ENCODE measurements around the gene SPG7.

The SPG7 gene

GRCh38 chr16:89511374-89511773, 3.2 kb downstream of the SPG7 start:
- DNase-seq (ENCODE audit: low spot score), result no peak

DNA sequence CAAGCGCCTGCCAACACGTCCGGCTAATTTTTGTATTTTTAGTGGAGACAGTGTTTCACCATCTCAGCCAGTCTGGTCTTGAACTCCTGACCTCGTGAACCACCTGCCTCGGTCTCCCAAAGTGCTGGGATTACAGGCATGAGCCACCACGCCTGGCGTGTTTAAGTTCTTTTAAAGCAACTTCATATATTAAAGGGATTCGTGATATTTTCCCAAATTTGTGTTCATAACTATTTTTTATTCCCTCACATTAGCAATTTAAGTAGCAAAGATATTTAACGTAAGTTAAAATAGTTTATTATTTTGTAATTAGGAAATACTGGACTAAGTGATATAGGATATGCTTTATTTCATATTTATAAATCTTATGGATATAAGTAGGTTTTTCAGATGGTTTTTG, 4.2 kb downstream of the SPG7 start:
- no peak for DNase-seq (ENCODE audit: low spot score)

DNA sequence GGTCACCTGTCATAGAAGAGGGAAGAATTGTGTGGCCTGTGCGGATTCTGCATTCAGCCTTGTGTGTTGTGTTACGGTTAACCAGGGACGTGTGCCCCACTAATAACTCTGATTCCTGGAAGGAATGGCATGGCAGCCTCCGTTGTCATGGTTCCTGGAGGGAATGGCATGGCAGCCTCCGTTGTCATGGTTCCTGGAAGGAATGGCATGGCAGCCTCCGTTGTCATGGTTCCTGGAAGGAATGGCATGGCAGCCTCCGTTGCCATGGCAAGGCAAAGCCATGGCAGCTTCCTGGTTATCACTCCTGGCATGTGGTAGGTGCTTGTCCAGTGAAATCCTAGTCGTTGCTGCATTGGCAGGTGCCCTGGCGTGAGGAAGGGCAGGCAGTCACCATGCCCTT, 8.9 kb downstream of the SPG7 start:
- no peak for DNase-seq (ENCODE audit: low spot score)

DNA sequence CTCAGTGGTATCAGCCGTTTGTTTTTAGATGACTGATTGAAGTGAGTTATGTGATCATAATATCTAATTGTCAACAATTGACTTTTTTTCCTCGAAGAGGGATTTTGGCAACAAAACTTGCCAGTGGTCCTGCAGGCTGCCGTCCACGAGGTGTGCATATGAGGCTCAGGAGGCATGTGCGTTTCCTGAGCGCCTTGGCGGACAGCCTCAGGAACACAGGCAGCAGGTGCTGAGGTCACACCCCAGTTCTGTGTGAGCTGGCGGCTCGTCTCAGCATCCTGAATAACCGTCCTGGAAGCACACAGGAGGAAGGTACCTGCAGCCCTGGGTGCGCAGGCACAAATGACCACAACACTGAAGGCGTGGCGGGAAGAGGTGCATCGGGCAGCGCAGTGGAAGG, 11.7 kb downstream of the SPG7 start:
- DNase-seq (ENCODE audit: low spot score), result no peak

GRCh38 chr16:89522287-89522686, 14.1 kb downstream of the SPG7 start:
- DNase-seq (ENCODE audit: low spot score), result no peak

- no peak for DNase-seq (ENCODE audit: low spot score)
Observed at GRCh38 chr16:89523680-89524344, 15.6 kb downstream of the SPG7 start.

DNA sequence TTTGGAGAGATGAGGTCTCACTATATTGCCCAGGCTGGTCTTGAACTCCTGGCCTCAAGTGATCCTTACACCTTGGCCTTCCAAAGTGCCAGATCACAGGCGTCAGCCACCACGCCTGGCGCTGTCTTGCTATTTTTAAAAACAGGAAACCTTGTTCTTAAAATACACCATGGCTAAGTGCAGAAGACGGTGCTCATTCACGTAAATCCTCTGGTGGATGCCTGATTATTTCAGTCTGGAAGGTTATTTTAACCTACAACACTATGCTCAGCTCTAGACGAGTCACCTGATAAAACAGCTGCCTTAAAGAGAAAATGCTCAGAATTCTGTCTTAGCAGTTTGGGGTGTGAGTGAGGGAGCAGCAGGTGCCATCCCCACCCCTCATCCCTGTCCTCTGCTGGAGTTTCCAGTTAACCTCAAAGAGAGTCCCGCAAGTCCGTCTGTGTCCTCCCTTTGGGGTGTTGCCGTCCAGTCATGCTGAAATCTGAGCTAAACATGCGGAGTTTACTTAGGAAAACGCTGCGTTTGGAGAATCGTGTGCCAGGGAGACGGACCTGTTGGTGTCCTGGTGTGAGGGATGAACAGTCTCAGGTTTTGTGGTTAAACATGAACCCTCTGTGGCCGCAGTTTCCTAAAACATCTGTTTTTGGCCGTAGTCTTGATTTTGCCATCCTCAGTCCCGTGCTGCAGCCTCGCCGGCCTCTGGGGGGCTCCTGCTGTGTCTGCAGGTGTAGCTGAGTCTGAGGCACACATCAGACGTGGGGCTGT, 17.1 kb downstream of the SPG7 start:
- no peak for DNase-seq (ENCODE audit: low spot score)

- no peak for DNase-seq (ENCODE audit: low spot score)
Observed at GRCh38 chr16:89529097-89529496, 20.9 kb downstream of the SPG7 start.

DNA sequence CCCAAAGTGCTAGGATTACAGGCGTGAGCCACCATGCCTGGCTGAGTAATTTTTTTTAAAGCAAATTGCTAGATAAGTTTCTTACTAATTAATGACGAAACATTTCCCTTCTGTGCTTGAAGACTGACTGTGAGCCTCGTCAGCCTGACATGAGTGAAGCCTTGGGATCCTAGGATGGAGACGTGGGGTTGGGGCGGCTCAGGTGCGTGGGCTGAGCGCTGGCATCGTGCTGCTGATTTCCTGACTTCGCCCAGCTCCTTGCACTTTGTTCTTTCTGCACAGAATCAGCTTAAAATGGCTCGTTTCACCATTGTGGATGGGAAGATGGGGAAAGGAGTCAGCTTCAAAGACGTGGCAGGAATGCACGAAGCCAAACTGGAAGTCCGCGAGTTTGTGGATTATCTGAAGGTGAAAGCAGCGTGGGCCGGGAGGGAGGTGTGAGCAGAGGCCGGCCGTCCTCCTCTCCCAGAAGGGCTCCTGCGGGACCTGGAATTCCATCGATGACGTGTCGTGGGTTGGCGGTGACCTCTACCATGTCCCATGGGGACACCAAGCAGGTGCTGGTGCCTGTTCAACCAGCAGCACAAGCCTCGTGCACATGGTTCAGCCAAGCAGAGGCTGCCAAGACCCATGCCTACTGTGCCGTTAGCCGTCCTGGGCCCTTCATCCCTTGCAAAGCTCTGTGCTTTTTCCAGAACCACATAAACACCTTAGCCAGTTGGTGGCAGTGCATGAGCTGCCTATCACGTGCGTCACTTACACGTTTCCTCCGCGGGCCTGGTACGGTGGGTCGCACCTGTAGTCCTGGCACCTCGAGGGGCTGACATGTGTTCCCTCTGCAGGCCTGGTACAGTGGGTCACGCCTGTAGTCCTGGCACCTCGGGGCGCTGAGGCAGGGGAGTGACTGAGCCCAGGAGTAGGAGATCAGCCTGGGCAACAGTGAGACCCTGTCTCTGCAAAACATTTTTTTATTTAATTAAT, 22.5 kb downstream of the SPG7 start:
- no peak for DNase-seq (ENCODE audit: low spot score)

DNA sequence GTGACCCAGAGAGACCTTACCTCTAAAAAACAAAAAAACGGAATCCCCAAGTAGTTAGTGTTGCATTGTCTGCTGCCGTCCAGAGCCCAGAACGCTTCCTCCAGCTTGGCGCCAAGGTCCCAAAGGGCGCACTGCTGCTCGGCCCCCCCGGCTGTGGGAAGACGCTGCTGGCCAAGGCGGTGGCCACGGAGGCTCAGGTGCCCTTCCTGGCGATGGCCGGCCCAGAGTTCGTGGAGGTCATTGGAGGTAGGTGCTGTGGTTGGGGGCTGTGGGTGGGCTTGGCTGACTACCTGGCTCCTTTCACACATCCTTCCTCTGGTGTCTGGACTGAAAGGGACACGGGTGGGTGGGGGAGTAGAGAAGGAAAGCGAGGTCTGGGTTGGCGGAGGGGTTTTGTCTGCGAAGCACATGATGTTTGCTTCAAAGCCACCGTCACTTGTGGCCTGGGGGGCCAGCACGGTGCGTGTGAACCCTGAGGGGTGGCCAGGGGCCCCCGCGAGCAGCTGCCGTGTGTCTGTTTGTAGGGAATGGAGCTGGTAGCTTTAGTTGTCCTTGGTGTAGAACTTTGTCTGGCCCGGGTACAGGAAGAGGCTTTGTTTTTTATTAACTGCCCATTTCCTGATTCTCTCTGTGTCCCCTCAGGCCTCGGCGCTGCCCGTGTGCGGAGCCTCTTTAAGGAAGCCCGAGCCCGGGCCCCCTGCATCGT, 23.8 kb downstream of the SPG7 start:
- DNase-seq (ENCODE audit: low spot score), result no peak

DNA sequence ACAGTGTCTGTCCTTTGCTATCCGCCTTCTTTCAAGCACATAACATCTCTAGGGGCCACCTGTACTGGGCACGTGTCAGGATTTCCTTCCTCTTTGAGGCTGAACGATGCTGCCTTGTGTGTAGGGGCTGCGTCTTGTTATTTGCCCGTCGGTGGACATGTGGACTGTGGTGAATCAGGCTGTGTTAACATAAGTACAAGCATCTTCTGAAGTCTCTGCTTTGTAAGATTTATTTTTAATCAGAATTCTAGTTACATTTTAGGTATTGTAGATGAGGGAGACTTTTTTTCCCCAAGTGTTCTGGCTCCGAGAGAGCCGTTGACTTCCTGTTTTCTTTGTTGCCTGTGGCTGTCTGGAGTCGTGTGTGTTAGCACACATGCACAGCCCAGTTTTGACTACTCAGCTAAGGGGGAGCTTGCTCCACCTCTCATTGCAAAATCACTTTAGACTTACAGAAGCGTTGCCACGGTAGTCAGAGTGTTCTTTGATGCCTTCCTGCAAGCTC, 26.1 kb downstream of the SPG7 start:
- no peak for DNase-seq (ENCODE audit: low spot score)

- DNase-seq (ENCODE audit: low spot score), result no peak
Observed at GRCh38 chr16:89536371-89536770, 28.2 kb downstream of the SPG7 start.

GRCh38 chr16:89536886-89537548, 28.8 kb downstream of the SPG7 start:
- no peak for DNase-seq (ENCODE audit: low spot score)

DNA sequence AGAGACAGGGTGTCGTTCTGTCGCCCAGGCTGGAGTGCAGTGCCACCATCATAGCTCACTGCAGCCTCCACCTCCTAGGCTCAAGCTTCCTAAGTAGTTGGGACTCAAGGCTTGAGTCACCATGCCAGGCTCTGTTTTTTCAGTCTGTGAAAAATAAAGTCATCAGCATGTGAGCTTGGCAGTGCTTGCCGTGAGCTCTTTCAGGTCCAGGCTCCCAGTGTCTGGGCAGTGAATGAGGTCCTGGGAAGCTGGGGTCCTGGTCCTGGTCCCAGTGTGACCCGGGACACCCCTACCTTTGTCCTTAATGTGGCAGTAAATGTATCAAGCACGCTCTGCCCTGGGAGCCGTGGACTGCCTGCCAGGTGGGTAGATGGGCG, 29.3 kb downstream of the SPG7 start:
- no peak for DNase-seq (ENCODE audit: low spot score)

GRCh38 chr16:89538286-89538685, 30.1 kb downstream of the SPG7 start:
- no peak for DNase-seq (ENCODE audit: low spot score)

GRCh38 chr16:89540557-89540956, 32.4 kb downstream of the SPG7 start:
- DNase-seq (ENCODE audit: low spot score), result no peak

DNA sequence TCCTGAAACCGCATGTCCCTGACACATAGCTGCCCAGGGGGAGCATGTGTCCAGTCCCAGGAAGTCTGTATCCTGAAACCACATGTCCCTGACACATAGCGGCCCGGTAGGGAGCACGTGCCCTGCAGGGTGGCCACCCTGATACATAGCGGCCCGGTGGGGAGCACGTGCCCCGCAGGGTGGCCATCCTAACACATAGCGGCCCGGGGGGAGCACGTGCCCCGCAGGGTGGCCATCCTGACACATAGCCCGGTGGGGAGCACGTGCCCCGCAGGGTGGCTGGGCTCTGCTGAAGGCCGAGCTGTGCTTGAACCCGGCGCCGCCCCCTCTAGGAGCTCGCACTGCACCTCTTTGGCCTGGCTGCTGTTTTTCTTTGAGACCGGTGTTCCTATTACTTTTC, 33.6 kb downstream of the SPG7 start:
- no peak for DNase-seq (ENCODE audit: low spot score)

GRCh38 chr16:89544113-89544512, 35.9 kb downstream of the SPG7 start:
- no peak for DNase-seq (ENCODE audit: low spot score)

- no peak for DNase-seq (ENCODE audit: low spot score)
Observed at GRCh38 chr16:89544713-89545043, 36.5 kb downstream of the SPG7 start.

DNA sequence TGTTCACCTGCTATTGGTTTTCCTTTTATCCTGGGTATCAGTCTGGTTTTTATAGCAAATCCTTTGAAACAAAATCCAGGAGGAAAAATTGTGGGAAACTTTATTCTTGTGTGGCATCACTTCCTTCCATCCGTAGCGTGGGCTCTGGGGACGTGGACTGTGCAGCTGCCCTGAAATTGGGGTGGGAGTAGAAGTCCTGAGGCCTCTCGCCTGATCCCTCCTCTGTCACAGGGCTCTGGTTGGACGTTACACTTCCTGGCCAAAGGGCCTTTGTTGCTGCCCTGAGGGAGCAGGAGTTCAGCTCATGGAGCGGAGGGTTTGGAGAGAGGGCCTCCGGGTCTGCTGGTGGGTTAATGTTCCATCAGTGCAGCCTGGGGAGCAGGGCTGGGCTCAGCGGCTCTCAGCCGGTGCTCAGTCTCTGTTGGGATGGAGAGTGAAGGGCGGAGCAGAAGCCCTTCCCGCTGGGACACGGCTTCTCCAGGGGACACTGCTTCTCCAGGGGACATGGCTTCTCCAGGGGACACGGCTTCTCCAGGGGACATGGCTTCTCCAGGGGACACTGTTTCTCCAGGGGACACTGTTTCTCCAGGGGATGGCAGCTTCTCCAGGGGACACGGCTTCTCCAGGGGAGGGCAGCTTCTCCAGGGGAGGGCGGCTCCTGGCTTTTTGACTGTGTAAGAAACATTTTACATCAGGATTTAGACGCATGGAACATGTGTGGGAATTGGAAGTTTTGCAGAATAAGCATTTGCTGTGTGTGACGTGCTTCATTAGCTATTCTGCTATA, 37.0 kb downstream of the SPG7 start:
- no peak for DNase-seq (ENCODE audit: low spot score)

Data from SK-N-DZ (cell line).